Measurements from ENCODE around the gene EPB41L2.

Gene EPB41L2

GRCh38 chr6:131001111-131001736 lies 61.8 kb downstream of the EPB41L2 start:
- DNase-seq (ENCODE audit: low read depth, low spot score) = no peak
- TF ChIP-seq POLR2AphosphoS5 (IDR thresholded peaks at IDR 0.05; ENCODE audit: borderline replicate concordance, low read depth, low read length) = no peak
- no peak for TF ChIP-seq EZH2 (IDR thresholded peaks at IDR 0.05)
- no peak for TF ChIP-seq FOXP2 (optimal IDR thresholded peaks at IDR 0.05; ENCODE audit: control extremely low read depth, extremely low read length, insufficient read depth)
- H3K9ac ChIP-seq (ENCODE audit: insufficient read length) = no peak overlapping the region
- no peak overlapping the region for H3K27ac ChIP-seq
- no peaks in the 10 kb centered on the region for H3K36me3 ChIP-seq (ENCODE audit: insufficient read depth, low read length)
- no peaks in the 10 kb centered on the region for H3K9me3 ChIP-seq (ENCODE audit: low read depth, low read length)
- no peak overlapping the region for H3K4me3 ChIP-seq

- H3K9ac ChIP-seq (ENCODE audit: insufficient read length) = no peak overlapping the region
- no peak overlapping the region for H3K27ac ChIP-seq
- no peaks in the 10 kb centered on the region for H3K9me3 ChIP-seq (ENCODE audit: low read depth, low read length)
- DNase-seq (ENCODE audit: low read depth, low spot score) = no peak
- TF ChIP-seq FOXP2 (optimal IDR thresholded peaks at IDR 0.05; ENCODE audit: control extremely low read depth, extremely low read length, insufficient read depth) = no peak
- no peak for TF ChIP-seq POLR2AphosphoS5 (IDR thresholded peaks at IDR 0.05; ENCODE audit: borderline replicate concordance, low read depth, low read length)
- TF ChIP-seq EZH2 (IDR thresholded peaks at IDR 0.05) = no peak
- no peaks in the 10 kb centered on the region for H3K36me3 ChIP-seq (ENCODE audit: insufficient read depth, low read length)
- no peak overlapping the region for H3K4me3 ChIP-seq
Measured at GRCh38 chr6:131000544-131000943, 62.5 kb downstream of the EPB41L2 start.

- TF ChIP-seq EZH2 (IDR thresholded peaks at IDR 0.05) (no peak), POLR2AphosphoS5 (IDR thresholded peaks at IDR 0.05; ENCODE audit: borderline replicate concordance, low read depth, low read length) (peak; percentile 54; the same call in 1 of the 2 replicates)
- peak; percentile 95 for DNase-seq (ENCODE audit: low read depth, low spot score)
- no peaks in the 10 kb centered on the region for H3K9me3 ChIP-seq (ENCODE audit: low read depth, low read length)
- H3K9ac ChIP-seq (ENCODE audit: insufficient read length) = peak overlapping the region; percentile 13
- peak overlapping the region; percentile 72 for H3K4me3 ChIP-seq
- H3K36me3 ChIP-seq (ENCODE audit: insufficient read depth, low read length) = 0 out of 2 replicates have a peak, but pooled peaks cover 3% of the 10 kb centered on the region
- H3K27ac ChIP-seq = peak overlapping the region; percentile 85
Measured at GRCh38 chr6:130997061-130997753, 65.8 kb downstream of the EPB41L2 start.

- H3K9ac ChIP-seq (ENCODE audit: insufficient read length) = peak overlapping the region; percentile 16
- peak overlapping the region; percentile 85 for H3K27ac ChIP-seq
- 0 out of 2 replicates have a peak, but pooled peaks cover 3% of the 10 kb centered on the region for H3K36me3 ChIP-seq (ENCODE audit: insufficient read depth, low read length)
- TF ChIP-seq EZH2 (IDR thresholded peaks at IDR 0.05) = no peak
- TF ChIP-seq FOXP2 (optimal IDR thresholded peaks at IDR 0.05; ENCODE audit: control extremely low read depth, extremely low read length, insufficient read depth) = no peak
- TF ChIP-seq POLR2AphosphoS5 (IDR thresholded peaks at IDR 0.05; ENCODE audit: borderline replicate concordance, low read depth, low read length) = no peak
- no peaks in the 10 kb centered on the region for H3K9me3 ChIP-seq (ENCODE audit: low read depth, low read length)
- DNase-seq (ENCODE audit: low read depth, low spot score) = no peak
- peak overlapping the region; percentile 72 for H3K4me3 ChIP-seq
Measured at GRCh38 chr6:130996635-130997034, 66.4 kb downstream of the EPB41L2 start.

GRCh38 chr6:130995783-130996447 lies 67.1 kb downstream of the EPB41L2 start:
- TF ChIP-seq FOXP2 (optimal IDR thresholded peaks at IDR 0.05; ENCODE audit: control extremely low read depth, extremely low read length, insufficient read depth) (no peak), POLR2AphosphoS5 (IDR thresholded peaks at IDR 0.05; ENCODE audit: borderline replicate concordance, low read depth, low read length) (no peak), EZH2 (IDR thresholded peaks at IDR 0.05) (no peak)
- Histone ChIP-seq H3K27ac (peak overlapping the region; percentile 85; the same call in 1 of the 2 replicates), H3K36me3 (ENCODE audit: insufficient read depth, low read length) (0 out of 2 replicates have a peak, but pooled peaks cover 3% of the 10 kb centered on the region), H3K9ac (ENCODE audit: insufficient read length) (no peak overlapping the region), H3K9me3 (ENCODE audit: low read depth, low read length) (no peaks in the 10 kb centered on the region), H3K4me3 (peak overlapping the region; percentile 72; the same call in 1 of the 2 replicates)
- DNase-seq (ENCODE audit: low read depth, low spot score) = no peak

- TF ChIP-seq POLR2AphosphoS5 (IDR thresholded peaks at IDR 0.05; ENCODE audit: borderline replicate concordance, low read depth, low read length) (no peak), FOXP2 (optimal IDR thresholded peaks at IDR 0.05; ENCODE audit: control extremely low read depth, extremely low read length, insufficient read depth) (no peak), EZH2 (IDR thresholded peaks at IDR 0.05) (no peak)
- Histone ChIP-seq H3K9ac (ENCODE audit: insufficient read length) (no peak overlapping the region), H3K4me3 (no peak overlapping the region), H3K9me3 (ENCODE audit: low read depth, low read length) (no peaks in the 10 kb centered on the region), H3K27ac (no peak overlapping the region), H3K36me3 (ENCODE audit: insufficient read depth, low read length) (0 out of 2 replicates have a peak, but pooled peaks cover 3% of the 10 kb centered on the region)
- no peak for DNase-seq (ENCODE audit: low read depth, low spot score)
Measured at GRCh38 chr6:130994319-130995097, 68.5 kb downstream of the EPB41L2 start.

- DNase-seq (ENCODE audit: low read depth, low spot score) = no peak
- TF ChIP-seq FOXP2 (optimal IDR thresholded peaks at IDR 0.05; ENCODE audit: control extremely low read depth, extremely low read length, insufficient read depth) (no peak), EZH2 (IDR thresholded peaks at IDR 0.05) (no peak), POLR2AphosphoS5 (IDR thresholded peaks at IDR 0.05; ENCODE audit: borderline replicate concordance, low read depth, low read length) (no peak)
- Histone ChIP-seq H3K27ac (no peak overlapping the region), H3K4me3 (no peak overlapping the region), H3K36me3 (ENCODE audit: insufficient read depth, low read length) (0 out of 2 replicates have a peak, but pooled peaks cover 3% of the 10 kb centered on the region), H3K9ac (ENCODE audit: insufficient read length) (no peak overlapping the region), H3K9me3 (ENCODE audit: low read depth, low read length) (no peaks in the 10 kb centered on the region)
Measured at GRCh38 chr6:130993292-130993765, 69.7 kb downstream of the EPB41L2 start.

Data from SK-N-MC (cell line).